SK-N-MC (cell line): ENCODE measurements around the gene CDS1.

Experiments used
- DNase-seq: peaks from one replicate; pipeline ENCODE4 v3.0.0-alpha.2; 2011; ENCODE audit warnings: low read depth, low spot score
- H3K27ac ChIP-seq: fragments of 200-600 bp; sonication (generic); 2 replicates; pipeline ENCODE4 v1.5.1; 2016; ENCODE audit warnings: mixed run types
- H3K36me3 ChIP-seq: fragments of 200-600 bp; sonication (generic); 2 replicates; pipeline ENCODE4 v1.6.1; 2017; ENCODE audit warnings: antibody characterized with exemption, low read length, mixed read lengths; ENCODE audit not compliant: insufficient read depth
- H3K4me3 ChIP-seq: fragments of 200-600 bp; sonication (generic); 2 replicates; pipeline ENCODE4 v1.5.1; 2016
- H3K9ac ChIP-seq: fragments of 200-600 bp; sonication (generic); 2 replicates; pipeline ENCODE4 v1.8.0; 2017; ENCODE audit warnings: mixed run types, mixed read lengths; ENCODE audit not compliant: insufficient read length
- H3K9me3 ChIP-seq: fragments of 200-600 bp; sonication (generic); 2 replicates; pipeline ENCODE4 v1.6.1; 2017; ENCODE audit warnings: low read depth, mild to moderate bottlenecking, antibody characterized with exemption, low read length, moderate library complexity, mixed read lengths
- EZH2 ChIP-seq: fragments of 200-600 bp; sonication (generic); IDR thresholded peaks from one replicate; pipeline ENCODE4 v1.6.1; 2017; ENCODE audit warnings: antibody characterized with exemption
- FOXP2 ChIP-seq: optimal IDR thresholded peaks from 2 replicates; pipeline ENCODE3; 2011; ENCODE audit warnings: mild to moderate bottlenecking, moderate library complexity; ENCODE audit not compliant: insufficient read depth; ENCODE audit errors: extremely low read length, control extremely low read depth
- POLR2AphosphoS5 ChIP-seq: IDR thresholded peaks from 2 replicates; pipeline ENCODE4 v1.6.1; 2012; ENCODE audit warnings: mild to moderate bottlenecking, low read depth, low read length, borderline replicate concordance

CDS1 gene

GRCh38 chr4:84631573-84631972, 48.6 kb downstream of the CDS1 start:
- no peak overlapping the region for H3K9ac ChIP-seq
- H3K36me3 ChIP-seq: no peaks in the 10 kb centered on the region
- no peaks in the 10 kb centered on the region for H3K9me3 ChIP-seq
- no peak overlapping the region for H3K4me3 ChIP-seq
- H3K27ac ChIP-seq: no peak overlapping the region
- no peak for DNase-seq
- no peak for TF ChIP-seq FOXP2
- no peak for TF ChIP-seq EZH2
- TF ChIP-seq POLR2AphosphoS5: no peak

DNA sequence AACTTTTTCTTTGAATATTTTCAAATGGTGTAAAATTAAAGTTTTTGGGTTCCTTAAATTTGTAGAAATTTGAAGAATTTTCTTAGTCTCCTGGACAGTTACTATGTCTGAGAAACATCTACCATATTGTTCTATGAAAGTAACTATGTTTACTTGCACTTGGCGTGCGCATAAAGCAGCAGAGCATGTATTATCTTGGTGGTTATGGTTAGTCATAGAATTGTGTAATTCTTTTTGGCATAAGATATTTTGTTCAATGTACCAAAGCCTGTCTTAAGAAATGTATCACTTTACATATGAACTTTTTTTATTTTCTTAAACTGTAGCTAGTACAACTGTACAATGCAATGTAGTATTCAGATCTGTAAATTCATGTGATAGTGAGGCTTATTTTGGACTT, 49.2 kb downstream of the CDS1 start:
- Histone ChIP-seq H3K4me3 (no peak overlapping the region), H3K9ac (no peak overlapping the region), H3K27ac (no peak overlapping the region), H3K9me3 (no peaks in the 10 kb centered on the region), H3K36me3 (no peaks in the 10 kb centered on the region)
- no peak for TF ChIP-seq POLR2AphosphoS5
- TF ChIP-seq FOXP2: no peak
- no peak for TF ChIP-seq EZH2
- no peak for DNase-seq

DNA sequence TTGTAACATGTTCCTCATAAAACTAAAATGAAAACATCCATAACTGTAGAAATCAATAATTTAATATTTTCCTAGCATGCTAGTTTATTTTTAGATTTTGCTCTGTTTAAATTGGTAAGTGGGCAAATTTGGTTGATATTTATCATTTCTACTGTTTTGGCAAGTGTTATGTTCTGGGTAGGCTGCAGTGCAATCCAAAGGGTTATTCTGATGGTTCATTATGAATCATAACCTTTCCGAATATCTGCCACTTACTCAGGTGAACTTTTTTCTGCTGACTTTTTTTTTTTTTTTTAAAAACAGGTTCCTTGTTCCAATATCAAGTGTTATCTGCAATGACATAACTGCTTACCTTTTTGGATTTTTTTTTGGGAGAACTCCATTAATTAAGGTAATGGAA, 52.0 kb downstream of the CDS1 start:
- Histone ChIP-seq H3K36me3 (peaks cover 4% of the 10 kb centered on the region), H3K9ac (no peak overlapping the region), H3K9me3 (no peaks in the 10 kb centered on the region), H3K27ac (0 out of 2 replicates have a peak overlapping the region, but pooled peaks have one; percentile 4), H3K4me3 (no peak overlapping the region)
- DNase-seq: no peak
- TF ChIP-seq EZH2: no peak
- no peak for TF ChIP-seq POLR2AphosphoS5
- TF ChIP-seq FOXP2: no peak

GRCh38 chr4:84638092-84638491, 55.2 kb downstream of the CDS1 start:
- Histone ChIP-seq H3K9ac (no peak overlapping the region), H3K4me3 (no peak overlapping the region), H3K9me3 (no peaks in the 10 kb centered on the region), H3K27ac (no peak overlapping the region), H3K36me3 (peaks cover 11% of the 10 kb centered on the region)
- no peak for TF ChIP-seq FOXP2
- no peak for TF ChIP-seq POLR2AphosphoS5
- TF ChIP-seq EZH2: no peak
- DNase-seq: no peak

GRCh38 chr4:84639145-84639544, 56.2 kb downstream of the CDS1 start:
- DNase-seq: no peak
- peaks cover 11% of the 10 kb centered on the region for H3K36me3 ChIP-seq
- no peak for TF ChIP-seq POLR2AphosphoS5
- TF ChIP-seq EZH2: no peak
- no peak for TF ChIP-seq FOXP2
- H3K4me3 ChIP-seq: no peak overlapping the region
- H3K9ac ChIP-seq: no peak overlapping the region
- H3K27ac ChIP-seq: no peak overlapping the region
- no peaks in the 10 kb centered on the region for H3K9me3 ChIP-seq

- Histone ChIP-seq H3K36me3 (peaks cover 8% of the 10 kb centered on the region), H3K27ac (no peak overlapping the region), H3K4me3 (no peak overlapping the region), H3K9ac (no peak overlapping the region), H3K9me3 (no peaks in the 10 kb centered on the region)
- TF ChIP-seq POLR2AphosphoS5 (no peak), FOXP2 (no peak)
- DNase-seq: no peak
Measured at GRCh38 chr4:84644087-84644486, 61.2 kb downstream of the CDS1 start.

- TF ChIP-seq FOXP2 (no peak), EZH2 (no peak), POLR2AphosphoS5 (no peak)
- H3K4me3 ChIP-seq: no peak overlapping the region
- no peak overlapping the region for H3K27ac ChIP-seq
- no peaks in the 10 kb centered on the region for H3K9me3 ChIP-seq
- no peak for DNase-seq
- H3K36me3 ChIP-seq: no peaks in the 10 kb centered on the region
- H3K9ac ChIP-seq: no peak overlapping the region
Measured at GRCh38 chr4:84647312-84647884, 64.5 kb downstream of the CDS1 start.

GRCh38 chr4:84648178-84648577, 65.3 kb downstream of the CDS1 start:
- no peak for TF ChIP-seq POLR2AphosphoS5
- TF ChIP-seq EZH2: no peak
- no peak for TF ChIP-seq FOXP2

More at GRCh38 chr4:84648178-84648577, 65.3 kb downstream of the CDS1 start:
- no peaks in the 10 kb centered on the region for H3K36me3 ChIP-seq
- no peaks in the 10 kb centered on the region for H3K9me3 ChIP-seq
- no peak overlapping the region for H3K9ac ChIP-seq
- H3K27ac ChIP-seq: no peak overlapping the region
- H3K4me3 ChIP-seq: no peak overlapping the region
- no peak for DNase-seq
